ENCODE results near the gene UACA. TPM values are rescaled to one million over a fixed set of nuclear protein-coding genes. Genes with fewer than 3 reads are reported as not detected.

The UACA gene
- total RNA-seq, 1 donor from 2014 or later: 9.4 TPM

GRCh38 chr15:70633991-70634390 lies 129.4 kb downstream of the UACA start:
- Histone ChIP-seq H3K36me3 (ENCODE audit: control insufficient read depth, insufficient read depth, low read length) (no peaks in the 10 kb centered on the region), H3K4me3 (ENCODE audit: low read depth, low read length) (no peak overlapping the region), H3K27me3 (ENCODE audit: control insufficient read depth, insufficient read depth, low read length) (peaks cover 1% of the 10 kb centered on the region)
- no peak for DNase-seq (ENCODE audit: low read depth)
- no peak for TF ChIP-seq CTCF (IDR thresholded peaks at IDR 0.05; ENCODE audit: insufficient read depth, low read length, poor library complexity, severe bottlenecking)

GRCh38 chr15:70633103-70633831 lies 130.1 kb downstream of the UACA start:
- DNase-seq (ENCODE audit: low read depth): no peak
- TF ChIP-seq CTCF (IDR thresholded peaks at IDR 0.05; ENCODE audit: insufficient read depth, low read length, poor library complexity, severe bottlenecking): no peak
- Histone ChIP-seq H3K4me3 (ENCODE audit: low read depth, low read length) (no peak overlapping the region), H3K36me3 (ENCODE audit: control insufficient read depth, insufficient read depth, low read length) (no peaks in the 10 kb centered on the region), H3K27me3 (ENCODE audit: control insufficient read depth, insufficient read depth, low read length) (peaks cover 2% of the 10 kb centered on the region)

GRCh38 chr15:70632491-70633102 lies 130.8 kb downstream of the UACA start:
- Histone ChIP-seq H3K36me3 (ENCODE audit: control insufficient read depth, insufficient read depth, low read length) (no peaks in the 10 kb centered on the region), H3K4me3 (ENCODE audit: low read depth, low read length) (no peak overlapping the region), H3K27me3 (ENCODE audit: control insufficient read depth, insufficient read depth, low read length) (peaks cover 2% of the 10 kb centered on the region)
- no peak for DNase-seq (ENCODE audit: low read depth)
- no peak for TF ChIP-seq CTCF (IDR thresholded peaks at IDR 0.05; ENCODE audit: insufficient read depth, low read length, poor library complexity, severe bottlenecking)

- Histone ChIP-seq H3K36me3 (ENCODE audit: control insufficient read depth, insufficient read depth, low read length) (no peaks in the 10 kb centered on the region), H3K4me3 (ENCODE audit: low read depth, low read length) (no peak overlapping the region), H3K27me3 (ENCODE audit: control insufficient read depth, insufficient read depth, low read length) (peaks cover 2% of the 10 kb centered on the region)
- no peak for TF ChIP-seq CTCF (IDR thresholded peaks at IDR 0.05; ENCODE audit: insufficient read depth, low read length, poor library complexity, severe bottlenecking)
- no peak for DNase-seq (ENCODE audit: low read depth)
Measured at GRCh38 chr15:70632079-70632478, 131.3 kb downstream of the UACA start.

DNA sequence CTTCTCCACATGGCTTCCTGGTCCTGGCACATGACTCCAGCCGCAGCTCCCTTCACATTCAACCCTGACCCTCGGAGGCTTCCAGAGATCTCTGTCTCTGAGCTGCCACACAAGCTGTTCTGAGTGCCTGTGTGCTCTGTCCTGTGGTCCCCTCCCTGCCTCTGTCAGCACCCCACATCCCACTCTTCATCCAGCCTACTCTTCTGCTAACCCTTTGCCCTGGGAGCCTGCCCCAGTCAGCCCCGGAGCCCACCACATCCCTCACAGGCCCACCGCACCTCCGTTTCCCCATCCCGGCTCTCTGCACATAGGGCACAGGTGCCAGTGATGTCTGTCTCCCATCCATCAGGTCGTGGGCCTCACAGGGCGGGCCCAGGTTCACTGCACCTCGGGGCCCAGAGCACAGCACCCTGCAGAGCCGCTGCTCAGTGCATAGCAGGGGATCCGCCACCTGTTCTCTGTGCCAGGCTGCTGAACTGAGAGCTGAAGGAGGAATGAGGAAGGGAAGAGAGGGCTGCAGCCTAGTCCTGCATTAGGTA lies 133.6 kb downstream of the UACA start:
- Histone ChIP-seq H3K27me3 (ENCODE audit: control insufficient read depth, insufficient read depth, low read length) (peaks cover 2% of the 10 kb centered on the region), H3K36me3 (ENCODE audit: control insufficient read depth, insufficient read depth, low read length) (no peaks in the 10 kb centered on the region), H3K4me3 (ENCODE audit: low read depth, low read length) (no peak overlapping the region)
- DNase-seq (ENCODE audit: low read depth): no peak
- TF ChIP-seq CTCF (IDR thresholded peaks at IDR 0.05; ENCODE audit: insufficient read depth, low read length, poor library complexity, severe bottlenecking): no peak
